ENCODE measurements around the gene NAALADL2. TPM values are rescaled to one million over a fixed set of nuclear protein-coding genes. Genes with fewer than 3 reads are reported as not detected.

NAALADL2 gene
- total and polyA plus RNA-seq, 9 of the 15 experiments (the other 6 are each of a cell fraction or from before 2014, with no cell fraction given), result 0.29 to 1.1 (median 0.79) TPM; not detected in 1

GRCh38 chr3:175731543-175731942, 872.4 kb downstream of the NAALADL2 start (continued):
- TF ChIP-seq THRAP3 (IDR thresholded peaks at IDR 0.05; ENCODE audit: borderline replicate concordance) (no peak), JUN (IDR thresholded peaks at IDR 0.05; ENCODE audit: borderline replicate concordance, low read depth, low read length) (no peak), JUN (CRISPR knock-in tag; IDR thresholded peaks at IDR 0.05; ENCODE audit: borderline replicate concordance) (no peak), GATA2 (CRISPR knock-in tag; IDR thresholded peaks at IDR 0.05) (no peak), NELFE (IDR thresholded peaks at IDR 0.05; ENCODE audit: insufficient read depth, insufficient read length) (no peak), TAL1 (IDR thresholded peaks at IDR 0.05) (no peak), ZNF830 (CRISPR knock-in tag; IDR thresholded peaks at IDR 0.05) (no peak), CBX3 (IDR thresholded peaks at IDR 0.05; ENCODE audit: borderline replicate concordance in 1 of 2, low read length in 2 of 2) (no peak)

- no peak overlapping the region for H3K4me3 ChIP-seq
- in situ Hi-C loops (cut with MboI) (no loop called here), intact Hi-C loops (cut with micrococcal nuclease) (no loop called here)
- H3K4me2 ChIP-seq (ENCODE audit: insufficient read depth, low read length), result no peak overlapping the region
- TF ChIP-seq RB1 (IDR thresholded peaks at IDR 0.05; ENCODE audit: low read depth) (no peak), ZNF76 (CRISPR knock-in tag; IDR thresholded peaks at IDR 0.05; ENCODE audit: borderline replicate concordance) (no peak), ZFP30 (CRISPR knock-in tag; IDR thresholded peaks at IDR 0.05; ENCODE audit: borderline replicate concordance) (no peak), ZNF217 (CRISPR knock-in tag; IDR thresholded peaks at IDR 0.05) (no peak), POLR2AphosphoS2 (IDR thresholded peaks at IDR 0.05; ENCODE audit: low read length) (no peak), TEAD2 (tag; IDR thresholded peaks at IDR 0.05) (no peak), CEBPG (CRISPR knock-in tag; IDR thresholded peaks at IDR 0.05) (no peak), CEBPG (tag; conservative IDR thresholded peaks at IDR 0.05 in 1 of 2, IDR thresholded peaks at IDR 0.05 in 1 of 2) (peak in 1 of 2 experiments; percentile 91; a peak in 2 of 4 replicates), CEBPB (tag; IDR thresholded peaks at IDR 0.05) (peak; percentile 71; the same call in 1 of the 2 replicates)
- peaks cover 2% of the 10 kb centered on the region for H3K9me3 ChIP-seq (replicated peaks; ENCODE audit: control insufficient read depth, insufficient read depth, low read depth, low read length)
- no peak overlapping the region for H3K27ac ChIP-seq (ENCODE audit: extremely low read depth, low read depth, low read length)
- DNase-seq (ENCODE audit: extremely low read depth in 1 of 4, low spot score in 3 of 4), result no peak
- no TSS peak for BruUV-seq (replicated peaks)
- CTCF ChIA-PET (ENCODE audit: low intra/inter-chr PET ratio), result no interaction called here
- H3K79me2 ChIP-seq (ENCODE audit: control insufficient read depth, insufficient read depth, low read length), result no peaks in the 10 kb centered on the region
- no peaks in the 10 kb centered on the region for H4K20me1 ChIP-seq (replicated peaks; ENCODE audit: control insufficient read depth, insufficient read depth, low read length)
- H3K4me1 ChIP-seq (replicated peaks in 1 of 2; ENCODE audit: control insufficient read depth in 2 of 2, insufficient read depth in 2 of 2, low read length in 2 of 2), result no peaks in the 10 kb centered on the region
- H3K27me3 ChIP-seq (ENCODE audit: control insufficient read depth in 2 of 2, insufficient read depth in 2 of 2, low read length in 2 of 2), result no peaks in the 10 kb centered on the region
- ATAC-seq, result no peak
- H3K36me3 ChIP-seq (ENCODE audit: control insufficient read depth, insufficient read depth, low read length), result no peaks in the 10 kb centered on the region
- POLR2A ChIA-PET, result no interaction called here
- 0% methylated on average over 2 of the region's 2 CpGs for WGBS (ENCODE audit: insufficient coverage, low coverage, missing lambda C conversion rate)
- no peaks in the 10 kb centered on the region for H3K9me1 ChIP-seq (ENCODE audit: control insufficient read depth, insufficient read depth, low read length)
- no peak for FAIRE-seq
- no peak overlapping the region for H3K9ac ChIP-seq (ENCODE audit: insufficient read depth in 1 of 2, low read depth in 2 of 2, low read length in 2 of 2)
- H2AFZ ChIP-seq (ENCODE audit: low read depth, low read length), result no peak overlapping the region
These were observed 872.9 kb downstream of the NAALADL2 start for GRCh38 chr3:175732017-175732416.
